ENCODE results near the gene SLITRK4. TPM values are rescaled to one million over a fixed set of nuclear protein-coding genes. Genes with fewer than 3 reads are reported as not detected.

SLITRK4 gene
- total RNA-seq, 4 donors from 2014 or later, result 1.8 to 5.1 (median 3.5) TPM

DNA sequence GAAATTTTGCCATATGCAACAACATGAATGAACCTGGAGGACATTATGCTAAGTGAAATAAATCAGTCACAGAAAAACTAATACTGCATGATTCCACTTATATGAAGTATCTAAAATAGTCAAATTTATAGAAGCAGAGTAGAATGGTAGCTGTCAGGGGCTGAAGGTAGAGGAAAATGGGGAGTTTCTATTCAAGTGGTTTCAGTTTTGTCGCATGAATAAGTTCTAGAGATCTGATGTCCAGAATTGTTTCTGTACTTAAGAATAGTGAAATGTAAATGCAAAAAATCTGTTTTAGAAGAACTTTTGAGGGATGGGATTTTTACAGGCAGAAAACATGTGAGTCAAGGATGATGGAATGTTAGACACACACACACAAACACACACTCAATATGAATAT is 34.1 kb downstream of the SLITRK4 start:
- no peak for DNase-seq (ENCODE audit: low spot score in 2 of 2)
- intact Hi-C loops (cut with DNase I; ENCODE audit: low total_unique reads), result no loop called here
- 84 to 89% methylated on average over 1 of the region's 1 CpG for WGBS, 2 donors
- TF ChIP-seq CTCF (IDR thresholded peaks at IDR 0.05) (no peak), POLR2A (IDR thresholded peaks at IDR 0.05) (no peak)
- no peak overlapping the region for H3K4me3 ChIP-seq (ENCODE audit: low read depth, poor library complexity, severe bottlenecking)

DNA sequence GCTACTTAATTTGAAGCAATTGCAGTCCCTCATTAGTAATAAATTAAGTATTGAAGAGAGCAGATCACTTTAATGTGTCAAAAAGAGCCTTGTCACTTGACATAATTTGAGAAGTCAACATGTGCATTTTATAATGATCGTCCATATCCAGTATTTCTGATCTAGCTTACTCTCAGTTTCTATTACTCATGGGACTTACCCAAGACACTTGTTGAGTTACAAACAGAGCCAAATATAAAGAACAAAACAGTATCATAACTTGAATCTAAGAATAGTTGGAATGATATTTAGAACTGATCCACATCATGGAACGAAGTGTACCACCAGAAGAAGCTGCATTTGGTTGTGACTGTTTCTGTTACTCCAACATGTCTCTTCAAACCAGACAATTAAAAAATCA is 54.7 kb downstream of the SLITRK4 start:
- DNase-seq (ENCODE audit: low spot score in 2 of 2), result no peak
- no peak overlapping the region for H3K4me3 ChIP-seq (ENCODE audit: low read depth, poor library complexity, severe bottlenecking)
- 65 to 72% methylated on average over 2 of the region's 2 CpGs for WGBS, 2 donors
- TF ChIP-seq POLR2A (IDR thresholded peaks at IDR 0.05) (no peak), CTCF (IDR thresholded peaks at IDR 0.05) (no peak)
- intact Hi-C loops (cut with DNase I; ENCODE audit: low total_unique reads), result no loop called here

DNA sequence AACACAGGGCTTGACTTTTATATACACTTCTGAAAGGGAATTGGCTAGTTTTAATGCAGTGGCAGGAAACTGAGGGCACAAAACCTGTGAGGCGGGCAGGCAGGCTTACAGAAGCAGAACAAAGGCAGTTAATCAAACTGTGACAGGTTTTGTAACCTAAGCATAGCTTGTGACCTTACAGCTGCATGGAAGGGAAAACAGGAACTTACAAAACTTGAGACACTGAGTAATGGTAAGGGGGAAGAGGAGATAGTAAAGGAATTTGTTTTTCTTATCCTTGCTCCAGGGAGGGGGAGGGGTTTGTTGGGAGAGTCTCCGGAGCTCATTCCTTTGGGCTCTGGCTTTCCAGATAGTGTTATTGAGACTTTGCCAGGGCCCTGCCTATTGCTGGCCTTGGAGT is 55.6 kb downstream of the SLITRK4 start:
- no peak for TF ChIP-seq CTCF (IDR thresholded peaks at IDR 0.05)
- TF ChIP-seq POLR2A (IDR thresholded peaks at IDR 0.05), result no peak
- DNase-seq (ENCODE audit: low spot score in 2 of 2), result peak in 1 of 2 donors; percentile 15
- WGBS, 2 donors, result 30 to 37% methylated on average over 2 of the region's 2 CpGs
- H3K4me3 ChIP-seq (ENCODE audit: low read depth, poor library complexity, severe bottlenecking), result no peak overlapping the region
- intact Hi-C loops (cut with DNase I; ENCODE audit: low total_unique reads), result no loop called here

Other genes starting within 250 kb of the SLITRK4 start
- gene SPANXN3, start 118.6 kb downstream of the SLITRK4 start, total RNA-seq, result not detected
- gene SPANXN2, start 84.7 kb upstream of the SLITRK4 start, total RNA-seq, result not detected
- gene UBE2NL, start 248.0 kb upstream of the SLITRK4 start, total RNA-seq, result not detected

Measured in lower leg skin (tissue), 4 donors.